Choroid plexus epithelial cell (primary cell): Measurements from ENCODE around the gene INHBC.
"Not testable (repeated sequence)": the region's sequence is repeated elsewhere in the genome, so short reads cannot be mapped to it uniquely, and the experiment has no call there.

Experiments used
- DNase-seq: peaks from one replicate; pipeline ENCODE4 v3.0.0-alpha.2; 2010; ENCODE audit warnings: low read depth
- H3K4me3 ChIP-seq: 2 replicates; pipeline ENCODE4 v1.5.1; 2011; ENCODE audit warnings: low read depth, mild to moderate bottlenecking, control low read depth, low read length, moderate library complexity
- TF ChIP-seq, protein P1 (sequence below): conservative IDR thresholded peaks from 2 replicates; pipeline ENCODE4 v1.5.1; 2011; ENCODE audit warnings: low read depth, mild to moderate bottlenecking, control low read depth, inconsistent platforms, low read length, moderate library complexity

Gene INHBC

DNA sequence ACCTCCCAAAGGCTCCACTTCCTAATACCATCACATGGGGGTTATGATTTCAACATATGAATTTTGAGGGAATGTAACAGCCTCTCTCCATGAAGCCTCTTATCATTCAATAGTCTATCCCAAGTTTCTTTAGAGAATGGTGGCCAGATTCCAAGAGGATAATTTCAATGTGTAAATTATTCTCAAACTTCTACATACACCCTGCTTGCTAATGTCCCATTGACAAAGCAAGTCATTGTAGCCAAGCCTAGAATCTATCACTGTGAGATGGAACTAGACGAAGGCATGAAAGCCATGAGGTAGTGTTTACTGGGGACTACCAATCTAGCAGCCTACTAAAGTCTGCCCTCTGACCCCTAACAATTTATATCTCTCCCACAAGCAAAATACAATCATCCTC, 3.8 kb downstream of the INHBC start:
- TF ChIP-seq, protein P1, sequence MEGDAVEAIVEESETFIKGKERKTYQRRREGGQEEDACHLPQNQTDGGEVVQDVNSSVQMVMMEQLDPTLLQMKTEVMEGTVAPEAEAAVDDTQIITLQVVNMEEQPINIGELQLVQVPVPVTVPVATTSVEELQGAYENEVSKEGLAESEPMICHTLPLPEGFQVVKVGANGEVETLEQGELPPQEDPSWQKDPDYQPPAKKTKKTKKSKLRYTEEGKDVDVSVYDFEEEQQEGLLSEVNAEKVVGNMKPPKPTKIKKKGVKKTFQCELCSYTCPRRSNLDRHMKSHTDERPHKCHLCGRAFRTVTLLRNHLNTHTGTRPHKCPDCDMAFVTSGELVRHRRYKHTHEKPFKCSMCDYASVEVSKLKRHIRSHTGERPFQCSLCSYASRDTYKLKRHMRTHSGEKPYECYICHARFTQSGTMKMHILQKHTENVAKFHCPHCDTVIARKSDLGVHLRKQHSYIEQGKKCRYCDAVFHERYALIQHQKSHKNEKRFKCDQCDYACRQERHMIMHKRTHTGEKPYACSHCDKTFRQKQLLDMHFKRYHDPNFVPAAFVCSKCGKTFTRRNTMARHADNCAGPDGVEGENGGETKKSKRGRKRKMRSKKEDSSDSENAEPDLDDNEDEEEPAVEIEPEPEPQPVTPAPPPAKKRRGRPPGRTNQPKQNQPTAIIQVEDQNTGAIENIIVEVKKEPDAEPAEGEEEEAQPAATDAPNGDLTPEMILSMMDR, result no peak
- H3K4me3 ChIP-seq, result no peak overlapping the region
- DNase-seq, result no peak

DNA sequence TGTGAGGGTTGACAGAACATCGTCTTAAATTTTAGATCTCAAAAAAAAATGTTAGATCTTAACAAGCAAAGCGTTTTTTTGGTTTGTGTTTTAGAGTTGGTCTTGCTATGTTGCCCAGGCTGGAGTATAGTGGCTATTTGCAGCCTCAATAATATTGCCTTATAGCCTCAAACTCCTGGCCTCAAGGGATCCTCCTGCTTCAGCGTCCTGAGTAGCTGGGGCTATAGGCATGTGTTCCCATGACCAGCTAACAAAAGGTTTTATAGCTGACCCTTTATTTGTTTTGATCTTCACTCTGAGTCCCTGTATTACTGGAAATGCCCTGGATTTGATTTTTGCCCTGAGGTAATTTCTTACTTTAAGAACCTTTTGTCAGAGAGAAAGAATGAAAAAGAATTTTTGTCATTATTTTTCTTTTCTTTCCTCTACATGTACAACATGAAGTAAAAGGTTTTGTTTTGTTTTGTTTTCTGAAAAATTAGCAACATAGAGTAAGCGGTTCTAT, 5.2 kb downstream of the INHBC start:
- no peak overlapping the region for H3K4me3 ChIP-seq
- DNase-seq, result no peak

DNA sequence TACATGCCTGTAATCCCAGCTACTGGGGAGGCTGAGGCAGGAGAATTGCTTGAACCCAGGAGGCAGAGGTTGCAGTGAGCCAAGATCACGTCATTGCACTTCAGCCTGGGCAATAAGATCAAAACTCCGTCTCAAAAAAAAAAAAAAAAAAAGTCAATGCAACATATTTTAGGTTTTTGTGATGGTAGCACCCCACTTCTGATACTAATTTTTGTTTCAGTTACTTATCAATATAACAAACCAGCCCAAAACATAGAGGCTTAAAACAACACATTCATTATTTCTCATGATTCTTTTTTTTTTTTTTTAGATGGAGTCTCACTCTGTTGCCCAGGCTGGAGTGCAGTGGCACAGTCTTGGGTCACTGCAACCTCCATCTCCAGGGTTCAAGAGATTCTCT, 6.8 kb downstream of the INHBC start:
- not testable (repeated sequence) for DNase-seq, H3K4me3 ChIP-seq

More for the DNA sequence above, 5.2 kb downstream of the INHBC start:
- TF ChIP-seq, protein P1, result no peak

DNA sequence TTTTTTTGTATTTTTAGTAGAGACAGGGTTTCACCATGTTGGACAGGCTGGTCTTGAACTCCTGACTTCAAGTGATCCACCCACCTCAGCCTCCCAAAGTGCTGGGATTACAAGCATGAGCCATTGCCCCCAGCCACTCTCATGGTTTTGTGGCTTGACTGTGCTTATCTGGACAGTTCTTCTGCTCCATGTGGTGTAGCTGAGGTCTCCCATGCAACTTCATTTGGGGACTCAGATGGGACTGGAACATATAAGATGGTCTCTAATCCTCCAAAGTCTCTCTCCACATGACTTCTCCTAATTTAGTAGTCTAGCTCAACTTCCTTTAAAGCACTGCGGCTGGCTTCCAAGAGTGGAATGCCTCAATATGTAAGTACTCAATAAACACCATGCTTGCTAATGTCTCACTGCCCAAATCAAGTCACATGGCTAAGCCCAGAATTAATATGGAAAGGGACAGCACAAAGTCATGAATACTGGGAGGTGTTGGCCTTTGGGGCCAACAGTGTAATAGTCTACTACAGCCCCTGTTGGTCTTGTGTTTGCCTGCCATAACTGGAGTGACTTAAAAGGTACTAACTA, 7.4 kb downstream of the INHBC start:
- TF ChIP-seq, protein P1, result no peak

DNA sequence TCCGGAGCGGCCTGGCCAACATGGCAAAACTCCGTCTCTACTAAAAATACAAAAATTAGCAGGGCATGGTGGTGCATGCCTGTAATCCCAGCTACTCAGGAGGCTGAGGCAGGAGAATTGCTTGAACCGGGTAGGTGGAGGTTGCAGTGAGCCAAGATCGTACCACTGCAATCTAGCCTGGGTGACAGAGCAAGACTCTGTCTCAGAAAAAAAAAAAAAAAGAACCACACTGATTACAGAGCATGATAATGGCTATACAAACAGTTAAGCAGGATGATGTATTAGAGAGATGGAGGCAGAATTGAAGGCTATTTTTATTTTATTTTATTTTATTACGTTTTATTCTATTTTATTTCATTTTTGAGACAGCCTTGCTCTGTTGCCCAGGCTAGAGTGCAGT, 9.8 kb downstream of the INHBC start:
- H3K4me3 ChIP-seq, DNase-seq: not testable (repeated sequence)

More for the DNA sequence above, 7.4 kb downstream of the INHBC start:
- H3K4me3 ChIP-seq, result no peak overlapping the region
- no peak for DNase-seq

DNA sequence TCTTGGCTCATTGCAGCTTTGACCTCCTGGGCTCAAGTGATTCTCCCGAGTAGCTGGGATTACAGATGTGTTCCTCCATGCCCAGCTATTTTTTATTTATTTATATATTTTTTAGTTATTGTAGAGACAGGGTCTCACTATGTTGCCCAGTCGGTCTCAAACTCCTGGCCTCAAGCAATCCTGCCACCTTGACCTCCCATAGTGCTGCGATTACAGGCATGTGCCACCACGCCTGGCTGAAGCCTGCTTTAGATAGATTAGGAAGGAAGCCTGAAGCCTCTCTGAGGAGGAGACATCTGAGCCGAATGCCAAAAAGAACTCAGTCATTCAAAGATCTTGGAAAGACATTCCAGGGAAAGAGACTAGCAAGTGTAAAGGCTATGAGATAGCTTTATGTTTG, 10.2 kb downstream of the INHBC start:
- TF ChIP-seq, protein P1, result no peak

DNA sequence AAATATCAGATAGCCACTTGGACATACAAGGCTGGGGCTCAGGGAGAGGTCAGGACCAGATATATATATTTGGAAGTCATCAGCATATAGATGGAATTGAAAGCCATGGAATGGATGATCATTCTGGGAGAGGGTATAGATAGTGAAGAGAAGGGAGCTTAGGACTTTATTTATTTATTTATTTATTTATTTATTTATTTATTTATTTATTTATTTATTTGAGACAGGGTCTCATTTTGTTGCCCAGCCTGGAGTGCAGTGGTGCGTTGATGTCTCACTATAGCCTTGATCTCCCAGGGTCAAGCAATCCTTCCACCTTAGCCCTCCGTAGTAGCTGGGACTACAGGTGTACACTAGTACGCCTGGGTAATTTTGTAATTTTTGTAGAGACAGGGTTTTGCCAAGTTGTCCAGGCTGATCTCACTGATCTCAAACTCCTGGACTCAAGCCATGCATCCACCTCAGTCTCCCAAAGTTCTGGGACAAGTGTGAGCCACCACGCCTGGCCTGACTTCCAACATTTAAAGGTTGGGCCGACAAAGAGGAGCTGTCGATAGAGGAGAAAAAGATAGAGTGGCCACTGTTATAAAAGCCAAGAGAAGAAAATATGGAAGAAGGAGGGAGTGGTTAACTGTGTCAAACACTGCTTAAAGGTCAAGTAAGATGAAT, 11.8 kb downstream of the INHBC start:
- H3K4me3 ChIP-seq, result no peak overlapping the region
- TF ChIP-seq, protein P1, result no peak

More for the DNA sequence above, 10.2 kb downstream of the INHBC start:
- H3K4me3 ChIP-seq, result no peak overlapping the region
- DNase-seq, result no peak

DNA sequence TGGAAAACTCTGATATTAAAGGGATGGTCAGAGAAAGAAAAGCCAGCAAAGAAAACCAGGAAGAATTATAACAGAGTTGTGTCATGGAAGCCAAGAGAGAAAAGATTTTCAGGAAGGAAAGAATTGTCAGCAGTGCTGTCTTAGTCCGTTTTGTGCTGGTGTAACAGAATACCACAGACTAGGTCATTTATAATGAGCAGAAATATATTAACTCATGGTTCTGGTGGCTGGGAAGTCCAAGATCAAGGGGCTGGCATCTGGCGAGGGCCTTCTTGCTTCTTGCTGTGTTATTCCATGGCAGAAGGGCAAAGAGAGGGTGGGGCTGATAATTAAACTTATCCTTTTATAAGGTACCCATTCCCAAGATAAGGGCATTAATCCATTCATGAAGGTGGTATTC, 14.1 kb downstream of the INHBC start:
- TF ChIP-seq, protein P1, result no peak

More for the DNA sequence above, 11.8 kb downstream of the INHBC start:
- DNase-seq, result no peak

More for the DNA sequence above, 14.1 kb downstream of the INHBC start:
- DNase-seq, result no peak
- H3K4me3 ChIP-seq, result no peak overlapping the region
